ENCODE results near the gene POFUT1. TPM values are rescaled to one million over a fixed set of nuclear protein-coding genes. Genes with fewer than 3 reads are reported as not detected.
"Not testable (repeated sequence)": the region's sequence is repeated elsewhere in the genome, so short reads cannot be mapped to it uniquely, and the experiment has no call there.

Gene POFUT1
- total RNA-seq, 1 experiment from 2014 or later, result 56.6 TPM

- no peaks in the 10 kb centered on the region for H3K36me3 ChIP-seq
- H3K9me3 ChIP-seq, result no peaks in the 10 kb centered on the region
- no peak overlapping the region for H3K4me3 ChIP-seq
- no peak for DNase-seq
- H3K27me3 ChIP-seq, result no peaks in the 10 kb centered on the region
Measured at GRCh38 chr20:32183947-32184635, 23.6 kb upstream of the POFUT1 start.

GRCh38 chr20:32184961-32185603 lies 22.6 kb upstream of the POFUT1 start:
- Histone ChIP-seq H3K27me3 (no peaks in the 10 kb centered on the region), H3K4me3 (no peak overlapping the region), H3K36me3 (no peaks in the 10 kb centered on the region), H3K9me3 (no peaks in the 10 kb centered on the region)
- no peak for DNase-seq

- Histone ChIP-seq H3K4me3 (no peak overlapping the region), H3K36me3 (no peaks in the 10 kb centered on the region), H3K27me3 (no peaks in the 10 kb centered on the region), H3K9me3 (no peaks in the 10 kb centered on the region)
- DNase-seq, result no peak
Measured at GRCh38 chr20:32186506-32186905, 21.2 kb upstream of the POFUT1 start.

- no peaks in the 10 kb centered on the region for H3K9me3 ChIP-seq
- no peak for DNase-seq
Measured at GRCh38 chr20:32188376-32189122, 19.1 kb upstream of the POFUT1 start.

GRCh38 chr20:32189123-32189410 lies 18.6 kb upstream of the POFUT1 start:
- H3K36me3 ChIP-seq, result 0 out of 2 replicates have a peak, but pooled peaks cover 3% of the 10 kb centered on the region
- H3K27me3 ChIP-seq, result no peaks in the 10 kb centered on the region
- no peak overlapping the region for H3K4me3 ChIP-seq
- DNase-seq, result no peak
- no peaks in the 10 kb centered on the region for H3K9me3 ChIP-seq

More at GRCh38 chr20:32188376-32189122, 19.1 kb upstream of the POFUT1 start:
- Histone ChIP-seq H3K4me3 (no peak overlapping the region), H3K36me3 (0 out of 2 replicates have a peak, but pooled peaks cover 3% of the 10 kb centered on the region), H3K27me3 (no peaks in the 10 kb centered on the region)

- no peak for DNase-seq
- Histone ChIP-seq H3K9me3 (no peaks in the 10 kb centered on the region), H3K4me3 (no peak overlapping the region), H3K36me3 (peaks cover 3% of the 10 kb centered on the region; the same call in 1 of the 2 replicates), H3K27me3 (no peaks in the 10 kb centered on the region)
Measured at GRCh38 chr20:32189691-32190615, 17.7 kb upstream of the POFUT1 start.

GRCh38 chr20:32190616-32191415 lies 16.9 kb upstream of the POFUT1 start:
- Histone ChIP-seq H3K36me3 (peaks cover 10% of the 10 kb centered on the region), H3K9me3 (no peaks in the 10 kb centered on the region), H3K4me3 (no peak overlapping the region), H3K27me3 (no peaks in the 10 kb centered on the region)
- no peak for DNase-seq

- no peak overlapping the region for H3K4me3 ChIP-seq
- H3K9me3 ChIP-seq, result no peaks in the 10 kb centered on the region
- H3K36me3 ChIP-seq, result peaks cover 14% of the 10 kb centered on the region
- no peak for DNase-seq
- H3K27me3 ChIP-seq, result no peaks in the 10 kb centered on the region
Measured at GRCh38 chr20:32191422-32191821, 16.3 kb upstream of the POFUT1 start.

- H3K9me3 ChIP-seq, result no peaks in the 10 kb centered on the region
- DNase-seq, result no peak
- H3K4me3 ChIP-seq, result no peak overlapping the region
- H3K27me3 ChIP-seq, result no peaks in the 10 kb centered on the region
- H3K36me3 ChIP-seq, result peaks cover 14% of the 10 kb centered on the region
Measured at GRCh38 chr20:32191873-32192272, 15.8 kb upstream of the POFUT1 start.

- DNase-seq, result no peak
- Histone ChIP-seq H3K36me3 (peaks cover 22% of the 10 kb centered on the region), H3K27me3 (no peaks in the 10 kb centered on the region), H3K4me3 (no peak overlapping the region), H3K9me3 (no peaks in the 10 kb centered on the region)
Measured at GRCh38 chr20:32192698-32193097, 15.0 kb upstream of the POFUT1 start.

- not testable (repeated sequence) for H3K4me3 ChIP-seq, H3K9me3 ChIP-seq, H3K27me3 ChIP-seq, DNase-seq
- H3K36me3 ChIP-seq, result peaks cover 28% of the 10 kb centered on the region
Measured at GRCh38 chr20:32193336-32193735, 14.3 kb upstream of the POFUT1 start.

GRCh38 chr20:32193996-32194395 lies 13.7 kb upstream of the POFUT1 start:
- Histone ChIP-seq H3K9me3 (no peaks in the 10 kb centered on the region), H3K36me3 (peaks cover 32% of the 10 kb centered on the region), H3K27me3 (no peaks in the 10 kb centered on the region), H3K4me3 (no peak overlapping the region)
- no peak for DNase-seq

GRCh38 chr20:32195581-32195980 lies 12.1 kb upstream of the POFUT1 start:
- DNase-seq, result no peak
- Histone ChIP-seq H3K9me3 (no peaks in the 10 kb centered on the region), H3K4me3 (no peak overlapping the region), H3K36me3 (peaks cover 43% of the 10 kb centered on the region), H3K27me3 (no peaks in the 10 kb centered on the region)

GRCh38 chr20:32196613-32197012 lies 11.1 kb upstream of the POFUT1 start:
- not testable (repeated sequence) for H3K9me3 ChIP-seq, DNase-seq, H3K27me3 ChIP-seq, H3K4me3 ChIP-seq
- H3K36me3 ChIP-seq, result peaks cover 52% of the 10 kb centered on the region

- DNase-seq, H3K9me3 ChIP-seq, H3K27me3 ChIP-seq, H3K4me3 ChIP-seq: not testable (repeated sequence)
- H3K36me3 ChIP-seq, result peaks cover 53% of the 10 kb centered on the region
Measured at GRCh38 chr20:32197136-32197535, 10.5 kb upstream of the POFUT1 start.

GRCh38 chr20:32199006-32199405 lies 8.7 kb upstream of the POFUT1 start:
- Histone ChIP-seq H3K9me3 (no peaks in the 10 kb centered on the region), H3K36me3 (peaks cover 57% of the 10 kb centered on the region)

More at GRCh38 chr20:32199006-32199405, 8.7 kb upstream of the POFUT1 start:
- DNase-seq, result no peak
- H3K27me3 ChIP-seq, result no peaks in the 10 kb centered on the region
- no peak overlapping the region for H3K4me3 ChIP-seq

Data from MG63 (cell line).